Neural progenitor cell (in vitro differentiated cells): Measurements from ENCODE around the gene NCR2. TPM values are rescaled to one million over a fixed set of nuclear protein-coding genes. Genes with fewer than 3 reads are reported as not detected.

Experiments
- DNase-seq: peaks from one replicate; pipeline ENCODE4 v3.0.0-alpha.2; 2016; ENCODE audit warnings: low spot score
- H2AFZ ChIP-seq: fragments of 200-600 bp; sonication (generic); replicated peaks from 2 replicates; pipeline ENCODE4 v1.6.1; 2016; ENCODE audit warnings: antibody characterized with exemption
- H3F3A ChIP-seq: fragments of 200-600 bp; sonication (generic); 2 replicates; pipeline ENCODE4 v1.6.1; 2016; ENCODE audit warnings: antibody characterized with exemption, low read depth
- H3K27ac ChIP-seq: fragments of 200-600 bp; sonication (generic); 2 replicates; pipeline ENCODE4 v1.5.1; 2016; ENCODE audit warnings: mild to moderate bottlenecking
- H3K27me3 ChIP-seq: fragments of 200-600 bp; sonication (generic); 2 replicates; pipeline ENCODE4 v1.6.1; 2016; ENCODE audit warnings: mild to moderate bottlenecking, moderate library complexity
- H3K36me3 ChIP-seq: fragments of 200-600 bp; sonication (generic); 2 replicates; pipeline ENCODE4 v1.5.1; 2016
- H3K4me1 ChIP-seq: fragments of 200-600 bp; sonication (generic); 2 replicates; pipeline ENCODE4 v1.6.1; 2016; ENCODE audit warnings: mixed run types
- H3K4me2 ChIP-seq: fragments of 200-600 bp; sonication (generic); 2 replicates; pipeline ENCODE4 v1.6.1; 2016
- H3K4me3 ChIP-seq: fragments of 200-600 bp; sonication (generic); 2 replicates; pipeline ENCODE4 v1.5.1; 2016
- H3K79me2 ChIP-seq: fragments of 200-600 bp; sonication (generic); 2 replicates; pipeline ENCODE4 v1.6.1; 2016; ENCODE audit warnings: low read depth
- H3K9ac ChIP-seq: fragments of 200-600 bp; sonication (generic); 2 replicates; pipeline ENCODE4 v1.6.1; 2016
- H3K9me3 ChIP-seq: fragments of 200-600 bp; sonication (generic); 2 replicates; pipeline ENCODE4 v1.5.1; 2016; ENCODE audit warnings: low read depth
- H4K20me1 ChIP-seq: fragments of 200-600 bp; sonication (generic); 2 replicates; pipeline ENCODE4 v1.6.1; 2016; ENCODE audit warnings: low read depth
- H3K27ac Mint-ChIP-seq: 3 replicates; pipeline ENCODE4 v1.8.0; 2021; ENCODE audit warnings: mixed read lengths
- H3K27me3 Mint-ChIP-seq: 2 replicates; pipeline ENCODE4 v1.8.0; 2022; ENCODE audit warnings: low read depth, mild to moderate bottlenecking, inconsistent platforms, moderate library complexity, mixed read lengths; ENCODE audit not compliant: insufficient read depth
- H3K36me3 Mint-ChIP-seq: 3 replicates; pipeline ENCODE4 v1.8.0; 2021; ENCODE audit warnings: mixed read lengths
- H3K4me1 Mint-ChIP-seq: 3 replicates; pipeline ENCODE4 v1.8.0; 2021; ENCODE audit warnings: mixed read lengths
- H3K4me3 Mint-ChIP-seq: 3 replicates; pipeline ENCODE4 v1.8.0; 2021; ENCODE audit warnings: mild to moderate bottlenecking, moderate library complexity, mixed read lengths
- H3K9me3 Mint-ChIP-seq: 3 replicates; pipeline ENCODE4 v1.8.0; 2020; ENCODE audit warnings: mixed read lengths
- EZH2 ChIP-seq: fragments of 200-600 bp; sonication (generic); IDR thresholded peaks from 2 replicates; pipeline ENCODE4 v1.6.1; 2017; ENCODE audit warnings: antibody characterized with exemption, mild to moderate bottlenecking, moderate library complexity
- EZH2phosphoT487 ChIP-seq: fragments of 200-600 bp; sonication (generic); IDR thresholded peaks from 2 replicates; pipeline ENCODE4 v1.6.1; 2017; ENCODE audit warnings: antibody characterized with exemption
- total RNA-seq: library from RNA; depleted of rRNA; stranded (reverse); fragments of >200 nt; gene quantifications from 2 replicates; pipeline ENCODE4 v1.2.3, GENCODE V29; 2015; ENCODE audit warnings: low replicate concordance
- TF ChIP-seq, protein P1 (sequence below): fragments of 200-600 bp; sonication (generic); IDR thresholded peaks from 2 replicates; pipeline ENCODE4 v1.5.1; 2017; ENCODE audit warnings: antibody characterized with exemption, mild to moderate bottlenecking

Gene NCR2
- total RNA-seq, 1 donor from 2014 or later = not detected

DNA sequence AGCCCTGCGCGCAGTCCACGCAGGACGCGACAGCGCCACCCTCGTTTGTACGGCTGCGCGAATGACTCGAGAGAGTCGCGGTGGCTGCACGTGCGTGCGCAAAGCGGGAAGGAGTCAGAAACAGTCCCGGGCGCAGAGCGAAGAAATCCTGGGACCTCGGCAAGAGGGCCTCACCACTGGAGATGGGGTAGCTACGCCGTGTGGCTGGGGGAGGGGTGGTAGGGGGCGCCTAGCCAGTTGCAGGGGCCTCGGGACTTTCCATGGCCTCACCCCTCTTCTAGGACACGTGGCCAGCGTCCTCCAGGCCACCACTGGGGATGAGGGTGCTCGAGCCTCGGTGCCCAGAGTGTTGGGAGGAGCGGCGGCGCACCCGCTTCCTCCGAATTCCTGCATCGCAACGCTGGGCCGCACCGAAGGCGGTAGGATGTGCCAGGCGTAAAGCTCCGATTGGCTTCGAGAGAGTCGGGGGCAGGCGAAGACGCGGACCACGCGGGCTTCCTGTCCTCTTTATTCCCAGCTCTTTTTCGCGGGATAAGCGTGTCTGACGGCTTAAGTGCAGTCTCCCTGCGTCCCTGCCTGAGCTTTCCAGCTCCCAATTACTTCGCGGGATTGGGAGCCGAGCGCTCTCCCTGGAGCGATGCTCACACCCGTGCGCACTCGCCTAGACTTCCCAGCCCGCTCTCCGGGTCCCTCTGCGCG, 38.7 kb downstream of the NCR2 start:
- Histone ChIP-seq H3K4me2 (peak overlapping the region; percentile 76), H3F3A (peaks cover 55% of the 10 kb centered on the region), H3K4me1 (peaks cover 41% of the 10 kb centered on the region), H2AFZ (peak overlapping the region; percentile 70), H4K20me1 (peaks cover 75% of the 10 kb centered on the region), H3K27me3 (peaks cover 100% of the 10 kb centered on the region), H3K36me3 (no peaks in the 10 kb centered on the region), H3K9ac (no peak overlapping the region), H3K4me3 (peak overlapping the region; percentile 16), H3K27ac (no peak overlapping the region), H3K79me2 (no peaks in the 10 kb centered on the region), H3K9me3 (no peaks in the 10 kb centered on the region)
- H3K4me3 Mint-ChIP-seq = peak overlapping the region; percentile 82
- peaks cover 53% of the 10 kb centered on the region for H3K4me1 Mint-ChIP-seq
- H3K27me3 Mint-ChIP-seq = peaks cover 90% of the 10 kb centered on the region
- TF ChIP-seq EZH2 (peak; percentile 94), EZH2phosphoT487 (peak; percentile 42)
- TF ChIP-seq, protein P1, sequence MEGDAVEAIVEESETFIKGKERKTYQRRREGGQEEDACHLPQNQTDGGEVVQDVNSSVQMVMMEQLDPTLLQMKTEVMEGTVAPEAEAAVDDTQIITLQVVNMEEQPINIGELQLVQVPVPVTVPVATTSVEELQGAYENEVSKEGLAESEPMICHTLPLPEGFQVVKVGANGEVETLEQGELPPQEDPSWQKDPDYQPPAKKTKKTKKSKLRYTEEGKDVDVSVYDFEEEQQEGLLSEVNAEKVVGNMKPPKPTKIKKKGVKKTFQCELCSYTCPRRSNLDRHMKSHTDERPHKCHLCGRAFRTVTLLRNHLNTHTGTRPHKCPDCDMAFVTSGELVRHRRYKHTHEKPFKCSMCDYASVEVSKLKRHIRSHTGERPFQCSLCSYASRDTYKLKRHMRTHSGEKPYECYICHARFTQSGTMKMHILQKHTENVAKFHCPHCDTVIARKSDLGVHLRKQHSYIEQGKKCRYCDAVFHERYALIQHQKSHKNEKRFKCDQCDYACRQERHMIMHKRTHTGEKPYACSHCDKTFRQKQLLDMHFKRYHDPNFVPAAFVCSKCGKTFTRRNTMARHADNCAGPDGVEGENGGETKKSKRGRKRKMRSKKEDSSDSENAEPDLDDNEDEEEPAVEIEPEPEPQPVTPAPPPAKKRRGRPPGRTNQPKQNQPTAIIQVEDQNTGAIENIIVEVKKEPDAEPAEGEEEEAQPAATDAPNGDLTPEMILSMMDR = no peak
- DNase-seq = peak; percentile 77
- no peak overlapping the region for H3K27ac Mint-ChIP-seq
- H3K36me3 Mint-ChIP-seq = no peaks in the 10 kb centered on the region
- H3K9me3 Mint-ChIP-seq = no peaks in the 10 kb centered on the region

DNA sequence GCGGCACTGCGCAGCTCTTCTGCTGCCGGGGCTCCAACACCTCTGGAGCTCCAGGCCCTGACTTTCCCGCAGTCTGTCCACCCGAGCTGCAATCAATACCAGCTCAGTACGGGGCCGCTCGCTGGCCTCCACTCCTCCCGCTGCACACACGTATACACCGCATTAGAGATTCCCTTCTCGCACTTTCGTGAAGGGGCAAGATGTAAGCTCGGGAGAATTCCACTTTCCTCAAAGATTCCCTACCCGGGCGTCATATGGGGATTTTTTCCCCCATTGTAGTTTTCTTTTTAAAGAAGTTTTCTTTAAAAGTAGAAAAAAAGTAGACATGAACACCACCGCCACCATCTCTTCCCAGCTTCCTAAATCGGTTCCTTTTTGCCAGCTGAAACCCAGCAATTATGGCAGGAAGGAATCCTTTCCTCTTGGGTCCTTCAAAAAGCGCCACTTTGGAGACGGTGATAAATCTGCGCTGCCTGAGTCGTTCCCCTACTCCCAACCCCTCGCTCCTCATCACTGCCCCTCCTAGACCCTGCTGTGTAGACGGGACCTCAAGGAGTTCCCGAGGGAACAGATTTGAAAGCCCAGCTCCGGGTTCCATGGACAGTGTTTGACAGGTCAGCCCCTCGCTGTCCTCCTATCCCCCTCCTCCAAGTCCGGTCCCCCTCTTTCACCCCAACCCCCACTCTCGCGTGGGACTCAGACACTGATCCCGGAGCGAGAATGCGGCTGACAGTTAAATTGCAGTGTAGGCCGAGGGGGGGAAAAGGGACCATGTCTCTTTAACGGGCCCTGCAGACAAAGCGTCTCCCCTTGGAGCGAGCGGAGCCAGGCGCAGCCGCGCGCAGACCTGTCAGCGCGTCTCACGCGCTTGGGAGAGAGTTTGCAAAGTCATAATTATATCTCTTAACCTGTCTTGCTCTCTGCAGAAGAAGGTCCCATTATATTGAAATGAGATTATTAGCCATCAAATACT, 39.5 kb downstream of the NCR2 start:
- peaks cover 55% of the 10 kb centered on the region for H3F3A ChIP-seq
- peak; percentile 65 for DNase-seq
- peaks cover 68% of the 10 kb centered on the region for H4K20me1 ChIP-seq
- Mint-ChIP-seq H3K27ac (peak overlapping the region; percentile 54), H3K27me3 (peaks cover 89% of the 10 kb centered on the region), H3K4me3 (peak overlapping the region; percentile 80), H3K9me3 (no peaks in the 10 kb centered on the region), H3K4me1 (peaks cover 52% of the 10 kb centered on the region), H3K36me3 (no peaks in the 10 kb centered on the region)
- H3K27ac ChIP-seq = no peak overlapping the region
- no peaks in the 10 kb centered on the region for H3K36me3 ChIP-seq
- H3K79me2 ChIP-seq = no peaks in the 10 kb centered on the region
- peaks cover 41% of the 10 kb centered on the region for H3K4me1 ChIP-seq
- peak; percentile 76 for TF ChIP-seq EZH2phosphoT487
- peak; percentile 68 for TF ChIP-seq EZH2
- TF ChIP-seq, protein P1 = no peak
- peaks cover 100% of the 10 kb centered on the region for H3K27me3 ChIP-seq
- peak overlapping the region; percentile 76 for H3K4me2 ChIP-seq
- H2AFZ ChIP-seq = peak overlapping the region; percentile 70
- H3K4me3 ChIP-seq = peak overlapping the region; percentile 17
- no peaks in the 10 kb centered on the region for H3K9me3 ChIP-seq
- H3K9ac ChIP-seq = no peak overlapping the region

DNA sequence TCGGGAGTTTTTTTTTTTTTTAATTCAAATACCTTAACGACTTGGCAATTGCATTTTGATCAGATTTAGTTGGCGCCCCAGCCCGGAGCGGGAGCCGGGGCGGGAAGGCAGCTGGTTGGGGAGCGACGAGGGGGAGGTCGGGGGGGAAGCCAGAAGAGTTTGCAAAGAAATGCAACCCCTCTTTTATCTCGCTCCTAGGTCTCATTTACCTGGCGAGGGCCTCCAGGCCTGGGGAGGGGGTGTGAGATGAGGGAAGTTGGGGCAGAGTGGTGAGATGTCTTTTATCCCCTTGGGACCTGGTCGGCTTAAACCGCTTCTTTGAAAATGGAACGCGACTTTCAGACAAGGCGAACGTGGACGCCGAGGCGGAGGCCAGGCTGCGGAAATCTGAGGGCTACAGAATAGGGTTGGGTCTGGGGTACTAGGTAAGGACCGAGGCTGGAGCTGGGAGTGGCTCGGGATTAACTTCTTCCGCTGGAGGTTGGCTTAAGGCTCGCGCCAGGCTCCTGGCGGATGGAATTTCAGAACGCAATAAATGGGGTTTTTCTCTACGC, 40.3 kb downstream of the NCR2 start:
- H3K9me3 ChIP-seq = no peaks in the 10 kb centered on the region
- H3K9me3 Mint-ChIP-seq = no peaks in the 10 kb centered on the region
- peak overlapping the region; percentile 80 for H3K4me3 Mint-ChIP-seq
- no peak overlapping the region for H2AFZ ChIP-seq
- no peaks in the 10 kb centered on the region for H3K36me3 Mint-ChIP-seq
- H4K20me1 ChIP-seq = peaks cover 60% of the 10 kb centered on the region
- H3K27ac Mint-ChIP-seq = no peak overlapping the region
- peak overlapping the region; percentile 76 for H3K4me2 ChIP-seq
- no peak overlapping the region for H3K9ac ChIP-seq
- peaks cover 40% of the 10 kb centered on the region for H3K4me1 ChIP-seq
- H3K4me1 Mint-ChIP-seq = peaks cover 49% of the 10 kb centered on the region
- H3K79me2 ChIP-seq = no peaks in the 10 kb centered on the region
- no peak overlapping the region for H3K27ac ChIP-seq
- peaks cover 100% of the 10 kb centered on the region for H3K27me3 ChIP-seq
- H3K36me3 ChIP-seq = no peaks in the 10 kb centered on the region
- TF ChIP-seq EZH2phosphoT487 (peak; percentile 72), EZH2 (peak; percentile 47)
- TF ChIP-seq, protein P1 = no peak
- H3K4me3 ChIP-seq = peak overlapping the region; percentile 17
- peaks cover 81% of the 10 kb centered on the region for H3K27me3 Mint-ChIP-seq
- DNase-seq = peak; percentile 68
- peaks cover 52% of the 10 kb centered on the region for H3F3A ChIP-seq
